Stimulated activated CD4-positive, alpha-beta T cell treated with anti-CD3 and anti-CD28 coated beads, Interleukin-4, amount 100 ng/mL, for 24 hours (primary cell): Measurements from ENCODE around the gene ACACA.

Experiments used
- DNase-seq: peaks from one replicate; pipeline ENCODE4 v3.0.0-alpha.2; 2020

The ACACA gene

DNA sequence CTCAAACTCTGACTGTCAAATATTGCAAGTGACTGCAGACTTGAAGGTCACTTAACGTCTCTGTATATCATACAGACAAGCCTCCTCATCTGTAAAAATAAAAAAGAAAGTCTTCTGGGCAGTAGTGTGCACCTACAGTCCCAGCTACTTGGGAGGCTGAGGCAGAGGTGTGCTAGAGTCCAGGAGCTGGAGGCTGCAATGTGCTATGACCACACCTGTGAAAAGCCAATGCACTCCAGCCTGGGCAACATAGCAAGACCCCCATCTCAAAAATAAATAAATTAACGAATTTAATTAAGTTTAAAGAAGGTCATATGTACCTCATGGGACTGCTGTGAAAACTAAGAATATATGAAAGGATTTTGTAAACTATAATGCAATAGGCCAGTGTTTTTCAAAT, 65.8 kb downstream of the ACACA start:
- no peak for DNase-seq

DNA sequence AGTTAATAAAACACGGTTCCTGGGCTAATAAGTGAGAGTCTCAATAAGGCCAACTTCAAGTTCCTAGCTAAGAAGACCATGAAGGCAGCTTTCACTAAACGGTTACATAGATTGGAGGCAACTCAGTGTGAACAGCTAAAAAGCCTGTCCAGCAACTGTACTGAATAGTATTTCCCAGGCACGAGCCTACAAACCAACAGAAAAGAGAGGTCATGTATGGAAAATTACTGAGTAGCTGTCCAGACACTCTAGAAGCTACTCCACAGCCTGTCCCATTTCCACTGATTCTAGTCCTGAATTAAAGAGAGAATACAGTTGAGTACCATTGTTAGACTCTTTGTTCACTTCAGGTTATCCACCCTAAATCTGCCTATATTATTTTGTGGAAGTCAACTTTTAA, 67.3 kb downstream of the ACACA start:
- DNase-seq, result no peak

GRCh38 chr17:37338847-37339246, 67.8 kb downstream of the ACACA start:
- DNase-seq, result no peak

GRCh38 chr17:37327341-37328090, 79.1 kb downstream of the ACACA start:
- DNase-seq, result no peak

DNA sequence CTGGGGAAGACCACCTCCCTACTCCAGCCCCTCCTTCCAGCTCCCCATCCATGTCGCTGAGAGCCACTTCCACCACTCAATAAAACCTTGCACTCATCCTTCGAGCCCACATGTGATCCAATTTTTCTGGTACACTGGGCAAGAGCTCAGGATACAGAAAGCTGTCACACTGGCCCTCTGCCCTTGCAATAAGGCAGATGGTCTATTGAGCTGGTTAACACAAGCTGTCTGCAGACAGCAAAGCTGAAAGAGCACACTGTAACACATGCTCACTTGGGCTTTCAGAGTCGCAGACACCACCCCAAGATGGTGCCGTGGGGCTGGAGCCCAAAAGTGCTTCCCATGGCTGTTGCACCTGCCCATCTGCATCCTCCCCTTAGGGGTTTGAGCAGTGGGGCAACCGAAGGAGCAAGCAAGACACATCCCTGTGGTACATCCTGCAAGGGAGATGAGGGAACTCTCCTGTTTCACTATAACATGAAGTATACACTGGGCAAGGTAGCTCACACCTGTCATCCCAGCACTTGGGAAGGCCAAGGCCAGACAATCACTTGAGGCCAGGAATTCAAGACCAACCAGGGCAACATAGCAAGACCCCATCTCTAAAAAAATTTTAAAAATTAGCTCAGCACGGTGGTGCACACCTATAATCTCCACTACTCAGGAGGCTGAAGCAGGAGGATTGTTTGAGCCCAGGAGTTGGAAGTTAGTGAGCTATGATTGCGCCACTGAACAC, 83.6 kb downstream of the ACACA start:
- DNase-seq, result no peak

GRCh38 chr17:37322106-37322505, 84.5 kb downstream of the ACACA start:
- DNase-seq, result no peak

- no peak for DNase-seq
Measured at GRCh38 chr17:37318931-37319594, 87.6 kb downstream of the ACACA start.

- no peak for DNase-seq
Measured at GRCh38 chr17:37317867-37318266, 88.8 kb downstream of the ACACA start.

DNA sequence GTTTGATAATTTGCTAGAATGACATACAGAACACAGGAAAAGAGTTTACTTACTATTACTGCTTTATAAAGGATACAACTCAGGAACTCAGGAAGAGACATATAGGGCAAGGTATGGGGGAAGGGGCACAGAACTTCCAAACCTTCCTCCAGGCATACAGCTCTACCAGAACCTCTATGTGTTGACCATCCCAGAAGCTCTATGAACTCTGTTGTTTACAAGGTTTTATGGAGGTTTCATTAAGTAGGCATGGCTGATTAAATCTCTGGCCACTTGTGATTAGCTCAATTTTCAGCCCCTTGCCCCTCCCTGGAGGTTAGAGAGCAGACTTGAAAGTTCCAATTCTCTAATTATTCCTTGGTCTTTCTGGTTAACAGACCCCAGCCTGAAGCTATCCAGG, 91.0 kb downstream of the ACACA start:
- DNase-seq, result no peak

- no peak for DNase-seq
Measured at GRCh38 chr17:37312137-37312923, 94.3 kb downstream of the ACACA start.

DNA sequence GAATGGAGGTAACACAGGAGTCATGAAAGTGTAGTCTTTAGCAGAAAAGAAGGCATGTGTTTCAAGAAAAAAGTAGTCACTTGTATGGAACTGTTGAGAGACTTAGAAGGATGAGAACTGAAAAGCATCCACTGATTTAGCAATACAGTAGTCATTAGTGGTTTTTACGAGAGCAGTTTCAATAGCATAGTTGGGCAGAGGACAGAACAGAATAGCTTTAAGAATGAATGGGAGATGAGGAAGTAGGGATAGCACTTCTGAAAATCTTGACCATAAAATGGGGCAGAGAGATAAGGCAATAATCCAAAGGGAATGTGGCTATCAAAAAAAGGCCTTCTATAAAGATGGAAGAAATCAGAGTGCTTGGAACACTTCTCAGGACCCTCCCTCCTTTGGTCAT, 95.7 kb downstream of the ACACA start:
- DNase-seq, result no peak

GRCh38 chr17:37309051-37309450, 97.6 kb downstream of the ACACA start:
- no peak for DNase-seq

DNA sequence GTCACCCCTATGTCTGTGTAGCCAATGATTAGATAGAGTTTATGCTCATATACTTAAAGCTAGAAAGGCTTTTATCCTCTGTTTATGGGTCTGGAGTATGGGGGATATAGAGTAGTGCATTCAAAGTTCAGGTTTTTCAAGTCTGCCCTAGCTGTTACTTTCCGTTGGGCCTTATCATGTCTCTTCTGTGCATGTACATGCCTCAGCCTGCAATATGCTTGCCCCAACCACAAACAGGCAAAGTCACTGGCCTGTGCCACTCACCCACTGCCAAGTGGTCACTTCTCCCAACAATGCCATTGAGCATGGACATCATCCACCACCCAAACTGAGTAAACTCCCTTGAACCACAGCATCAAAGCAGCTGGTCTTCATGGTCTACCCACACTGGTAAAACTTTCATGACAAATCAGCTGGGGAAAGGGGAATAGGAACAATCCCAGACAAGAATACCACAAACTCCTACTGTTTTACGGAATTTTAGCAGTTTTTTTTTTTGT, 101.2 kb downstream of the ACACA start:
- DNase-seq, result no peak

- no peak for DNase-seq
Measured at GRCh38 chr17:37301288-37301687, 105.3 kb downstream of the ACACA start.

DNA sequence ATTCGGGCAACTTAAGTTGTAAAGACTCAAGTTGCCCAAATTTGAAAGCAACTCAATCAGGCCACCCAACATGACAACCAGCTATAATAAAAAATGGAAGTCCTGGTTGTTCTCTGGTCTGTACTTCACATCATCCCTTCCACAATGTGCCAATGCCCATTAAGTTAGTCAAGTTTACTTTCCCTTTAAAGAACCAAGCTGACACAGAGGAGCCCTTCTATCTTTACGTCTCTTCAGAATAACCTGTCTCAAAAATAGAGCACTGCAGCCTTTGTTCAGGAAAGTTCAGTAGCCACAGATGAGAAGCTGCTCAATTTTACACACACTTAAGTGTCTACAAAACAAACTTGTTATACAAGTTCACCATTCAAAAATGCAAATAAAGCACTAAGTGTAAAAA, 106.0 kb downstream of the ACACA start:
- DNase-seq, result no peak

GRCh38 chr17:37299257-37299980, 107.2 kb downstream of the ACACA start:
- no peak for DNase-seq

DNA sequence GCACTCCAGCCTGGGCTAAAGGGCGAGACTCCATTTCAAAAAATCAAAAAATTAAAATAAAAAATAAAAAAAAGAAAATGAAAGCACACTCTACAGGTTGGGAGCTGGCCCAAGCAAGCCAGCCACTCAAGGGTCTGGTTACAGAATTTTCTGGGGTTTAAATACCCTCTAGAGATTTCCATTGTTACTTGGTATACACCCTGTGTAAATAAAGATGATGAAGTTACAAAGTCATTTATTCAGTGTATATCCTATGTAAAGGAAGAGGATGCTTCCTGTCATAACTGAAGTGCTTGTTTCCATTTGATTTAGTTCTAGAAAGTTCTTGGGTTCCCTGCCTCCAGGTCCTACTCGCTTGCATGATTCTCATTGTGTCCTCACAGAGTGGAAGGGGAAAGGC, 110.7 kb downstream of the ACACA start:
- no peak for DNase-seq

GRCh38 chr17:37294888-37295287, 111.7 kb downstream of the ACACA start:
- no peak for DNase-seq

DNA sequence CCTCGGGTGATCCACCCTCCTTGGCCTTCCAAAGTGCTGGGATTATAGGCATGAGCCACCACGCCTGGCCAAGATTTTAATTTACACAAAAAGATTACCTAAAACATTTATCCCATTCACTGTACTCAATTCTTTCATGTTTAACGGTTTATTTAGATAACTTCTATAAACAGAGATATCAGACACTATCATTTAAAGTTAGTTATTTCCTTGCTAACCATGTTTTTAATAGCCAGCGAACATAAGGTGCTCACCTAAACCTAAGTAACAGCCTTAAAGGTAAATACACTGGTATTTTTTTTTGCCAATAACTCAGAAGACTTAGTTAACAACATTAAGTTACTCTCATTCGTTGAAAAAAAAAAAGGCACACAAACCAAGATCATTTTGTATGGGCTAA, 112.9 kb downstream of the ACACA start:
- DNase-seq, result no peak

DNA sequence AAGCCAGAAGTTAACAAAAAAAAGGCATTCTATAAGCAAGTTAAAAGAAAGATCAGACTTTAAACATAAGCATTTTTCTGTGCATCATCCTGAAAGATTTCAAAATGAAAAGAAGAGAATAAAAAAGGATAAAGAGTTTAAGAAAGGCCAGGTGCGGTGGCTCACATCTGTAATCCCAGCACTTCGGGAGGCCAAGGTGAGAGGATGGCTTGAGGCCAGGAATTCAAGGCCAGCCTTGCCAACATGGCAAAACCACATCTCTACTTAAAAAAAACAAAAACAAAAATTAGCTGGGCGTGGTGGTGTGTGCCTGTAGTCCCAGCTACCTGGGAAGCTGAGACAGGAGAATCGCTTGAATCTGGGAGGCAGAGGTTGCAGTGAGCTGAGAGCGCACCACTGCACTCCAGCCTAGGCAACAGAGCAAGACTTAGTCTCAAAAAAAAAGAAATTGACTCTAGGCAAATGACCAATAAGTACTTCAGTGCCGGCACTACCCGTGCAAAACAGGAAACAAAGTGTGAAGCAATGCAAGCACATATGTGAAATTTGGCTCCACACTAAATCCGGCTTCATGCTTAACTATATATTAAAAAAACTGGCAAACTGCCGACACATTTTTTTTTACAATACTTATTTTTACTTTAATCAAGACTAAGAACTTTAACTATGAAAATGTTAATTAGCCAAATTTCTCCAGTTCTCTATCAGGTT, 114.1 kb downstream of the ACACA start:
- no peak for DNase-seq

GRCh38 chr17:37291351-37291750, 115.3 kb downstream of the ACACA start:
- no peak for DNase-seq

DNA sequence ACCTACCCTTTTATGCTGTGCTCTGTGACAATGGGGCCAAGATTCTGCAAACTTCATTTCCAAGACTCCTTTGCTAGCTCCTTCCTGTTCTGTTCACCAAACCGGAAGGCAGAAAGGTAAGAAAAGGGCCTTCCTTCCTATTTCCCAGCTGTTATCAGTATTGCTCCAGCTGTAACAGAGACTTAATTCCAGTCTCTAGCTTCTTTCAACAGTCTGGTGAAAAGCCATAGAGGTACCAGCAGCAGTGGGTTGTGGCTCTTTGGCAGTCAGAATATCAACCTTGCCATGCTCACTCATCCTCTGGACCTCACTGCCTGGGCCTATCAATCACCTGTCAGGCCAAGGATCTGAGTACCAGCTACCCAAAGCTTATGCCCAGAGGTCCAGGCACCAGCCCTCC, 120.2 kb downstream of the ACACA start:
- no peak for DNase-seq
